SH-SY5Y (cell line): ENCODE measurements around the gene HDHD5.

Experiments used
- GATA2 ChIP-seq: IDR thresholded peaks from 2 replicates; pipeline ENCODE4 v1.6.1; 2011; ENCODE audit warnings: mild to moderate bottlenecking, low read depth, low read length
- GATA3 ChIP-seq: IDR thresholded peaks from 2 replicates; pipeline ENCODE4 v1.6.1; 2011; ENCODE audit warnings: low read depth, mild to moderate bottlenecking, low read length, moderate library complexity

GRCh38 chr22:17159504-17159951 lies 451 bp upstream of the HDHD5 start:
- TF ChIP-seq GATA2: no peak
- no peak for TF ChIP-seq GATA3
